ENCODE measurements around the gene CDKL1. TPM values are rescaled to one million over a fixed set of nuclear protein-coding genes. Genes with fewer than 3 reads are reported as not detected.

Gene CDKL1
- total and polyA plus RNA-seq, 3 donors from 2014 or later, result 2.0 to 4.4 (median 3.3) TPM

DNA sequence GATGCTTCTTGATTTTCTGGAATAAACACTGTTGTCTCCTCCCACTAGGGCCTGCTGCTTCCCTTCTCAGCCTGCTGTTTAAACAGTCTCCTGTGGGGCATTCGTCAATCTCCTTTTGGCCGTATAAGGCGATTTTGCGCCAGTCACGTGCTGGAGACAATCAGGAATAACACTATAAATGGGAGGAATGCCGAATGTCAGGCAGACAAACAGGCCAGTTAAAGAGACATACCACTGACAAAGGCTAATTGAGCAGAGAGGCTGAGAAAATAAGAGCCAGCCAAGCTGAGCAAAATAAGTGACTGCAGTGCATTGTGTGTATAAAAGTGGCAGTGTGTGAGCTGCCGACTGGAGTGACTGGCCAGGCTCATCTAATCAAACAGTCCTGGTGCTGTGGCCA lies 61.3 kb downstream of the CDKL1 start:
- H3K27ac ChIP-seq, result peak overlapping the region; percentile 69 to 78
- no peaks in the 10 kb centered on the region for H3K9me3 ChIP-seq
- H3K27me3 ChIP-seq, result no peaks in the 10 kb centered on the region
- no peak overlapping the region for H3K4me3 ChIP-seq
- TF ChIP-seq, protein P1, sequence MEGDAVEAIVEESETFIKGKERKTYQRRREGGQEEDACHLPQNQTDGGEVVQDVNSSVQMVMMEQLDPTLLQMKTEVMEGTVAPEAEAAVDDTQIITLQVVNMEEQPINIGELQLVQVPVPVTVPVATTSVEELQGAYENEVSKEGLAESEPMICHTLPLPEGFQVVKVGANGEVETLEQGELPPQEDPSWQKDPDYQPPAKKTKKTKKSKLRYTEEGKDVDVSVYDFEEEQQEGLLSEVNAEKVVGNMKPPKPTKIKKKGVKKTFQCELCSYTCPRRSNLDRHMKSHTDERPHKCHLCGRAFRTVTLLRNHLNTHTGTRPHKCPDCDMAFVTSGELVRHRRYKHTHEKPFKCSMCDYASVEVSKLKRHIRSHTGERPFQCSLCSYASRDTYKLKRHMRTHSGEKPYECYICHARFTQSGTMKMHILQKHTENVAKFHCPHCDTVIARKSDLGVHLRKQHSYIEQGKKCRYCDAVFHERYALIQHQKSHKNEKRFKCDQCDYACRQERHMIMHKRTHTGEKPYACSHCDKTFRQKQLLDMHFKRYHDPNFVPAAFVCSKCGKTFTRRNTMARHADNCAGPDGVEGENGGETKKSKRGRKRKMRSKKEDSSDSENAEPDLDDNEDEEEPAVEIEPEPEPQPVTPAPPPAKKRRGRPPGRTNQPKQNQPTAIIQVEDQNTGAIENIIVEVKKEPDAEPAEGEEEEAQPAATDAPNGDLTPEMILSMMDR (IDR thresholded peaks at IDR 0.05), result peak in 1 of 3 experiments; percentile 20
- TF ChIP-seq POLR2A (IDR thresholded peaks at IDR 0.05), result no peak
- H3K36me3 ChIP-seq (ENCODE audit: low read depth, missing control alignments), result no peaks in the 10 kb centered on the region
- peaks cover 16% of the 10 kb centered on the region for H3K4me1 ChIP-seq
- whole genome bisulfite sequencing, 2 donors, result 22 to 31% methylated on average over 7 of the region's 7 CpGs
- intact Hi-C loops (cut with DNase I; ENCODE audit: low total_unique reads), result no loop called here
- peak; percentile 82 for DNase-seq

DNA sequence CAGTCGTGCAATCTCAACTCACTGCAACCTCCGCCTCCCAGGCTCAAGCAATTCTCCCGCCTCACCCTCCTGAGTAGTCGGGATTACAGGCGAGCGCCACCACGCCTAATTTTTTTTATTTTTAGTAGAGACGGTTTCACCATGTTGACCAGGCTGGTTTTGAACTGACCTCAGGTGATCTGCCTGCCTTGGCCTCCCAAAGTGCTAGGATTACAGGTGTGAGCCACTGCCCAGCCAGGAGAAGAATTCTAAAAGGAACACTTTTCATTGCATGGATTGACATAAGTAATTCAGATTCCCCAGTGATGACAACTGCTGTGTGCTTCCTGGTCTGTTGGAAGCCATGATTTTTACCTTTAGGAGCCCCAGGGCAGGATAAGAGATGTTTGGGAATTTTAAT lies 62.5 kb downstream of the CDKL1 start:
- Histone ChIP-seq H3K4me1 (peaks cover 16% of the 10 kb centered on the region), H3K27me3 (no peaks in the 10 kb centered on the region), H3K27ac (no peak overlapping the region), H3K9me3 (no peaks in the 10 kb centered on the region), H3K36me3 (ENCODE audit: low read depth, missing control alignments) (no peaks in the 10 kb centered on the region), H3K4me3 (no peak overlapping the region)
- intact Hi-C loops (cut with DNase I; ENCODE audit: low total_unique reads), result no loop called here
- no peak for TF ChIP-seq POLR2A (IDR thresholded peaks at IDR 0.05)
- TF ChIP-seq, protein P1 (IDR thresholded peaks at IDR 0.05), result no peak
- no peak for DNase-seq
- WGBS, 2 donors, result 95 to 97% methylated on average over 8 of the region's 8 CpGs

DNA sequence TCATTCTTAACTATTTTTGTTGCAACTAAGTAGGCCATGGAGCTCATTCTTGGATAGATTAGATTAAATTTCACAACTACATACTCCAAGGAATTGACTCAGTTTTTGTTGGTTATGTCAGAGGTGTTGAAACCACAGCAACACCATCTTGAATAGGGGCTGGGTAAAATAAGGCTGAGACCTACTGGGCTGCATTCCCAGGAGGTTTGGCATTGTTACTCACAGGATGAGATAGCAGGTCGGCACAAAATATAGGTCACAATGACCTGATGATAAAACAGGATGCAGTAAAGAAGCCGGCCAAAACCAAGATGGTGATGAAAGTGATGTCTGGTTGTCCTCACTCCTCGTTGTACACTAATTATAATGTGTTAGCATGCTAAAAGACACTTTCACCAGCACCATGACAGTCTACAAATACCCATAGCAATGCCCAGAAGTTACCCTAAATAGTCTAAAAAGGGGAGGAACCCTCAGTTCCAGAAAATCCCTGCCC lies 63.6 kb downstream of the CDKL1 start:
- 43 to 47% methylated on average over 3 of the region's 3 CpGs for WGBS, 2 donors
- Histone ChIP-seq H3K4me3 (no peak overlapping the region), H3K27ac (no peak overlapping the region), H3K27me3 (no peaks in the 10 kb centered on the region), H3K4me1 (peaks cover 16% of the 10 kb centered on the region), H3K9me3 (no peaks in the 10 kb centered on the region), H3K36me3 (ENCODE audit: low read depth, missing control alignments) (no peaks in the 10 kb centered on the region)
- DNase-seq, result no peak
- TF ChIP-seq, protein P1 (IDR thresholded peaks at IDR 0.05), result no peak
- no peak for TF ChIP-seq POLR2A (IDR thresholded peaks at IDR 0.05)
- intact Hi-C loops (cut with DNase I; ENCODE audit: low total_unique reads), result no loop called here

DNA sequence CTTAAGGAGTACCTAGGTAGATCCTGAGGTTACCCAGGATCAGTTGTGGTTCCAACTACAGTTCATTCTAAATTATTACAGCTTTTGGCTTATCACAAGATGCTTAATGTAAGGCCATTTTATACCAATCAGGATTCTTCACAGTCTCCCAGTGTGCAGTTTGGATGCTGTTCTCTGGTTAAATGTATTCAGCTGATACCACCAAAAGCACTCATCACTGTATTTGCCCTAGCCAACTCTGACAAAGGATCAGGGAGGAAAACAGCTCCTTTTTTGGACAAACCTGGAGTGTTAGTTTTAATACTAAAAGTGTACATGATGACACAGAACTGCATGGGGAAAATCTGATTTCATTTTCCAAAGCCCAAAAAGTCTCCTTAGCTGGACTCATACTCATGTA lies 65.1 kb downstream of the CDKL1 start:
- Histone ChIP-seq H3K36me3 (ENCODE audit: low read depth, missing control alignments) (no peaks in the 10 kb centered on the region), H3K9me3 (no peaks in the 10 kb centered on the region), H3K27me3 (no peaks in the 10 kb centered on the region), H3K4me3 (no peak overlapping the region), H3K4me1 (peaks cover 16% of the 10 kb centered on the region), H3K27ac (no peak overlapping the region)
- no peak for DNase-seq
- TF ChIP-seq, protein P1 (IDR thresholded peaks at IDR 0.05), result no peak
- no peak for TF ChIP-seq POLR2A (IDR thresholded peaks at IDR 0.05)
- intact Hi-C loops (cut with DNase I; ENCODE audit: low total_unique reads), result no loop called here

DNA sequence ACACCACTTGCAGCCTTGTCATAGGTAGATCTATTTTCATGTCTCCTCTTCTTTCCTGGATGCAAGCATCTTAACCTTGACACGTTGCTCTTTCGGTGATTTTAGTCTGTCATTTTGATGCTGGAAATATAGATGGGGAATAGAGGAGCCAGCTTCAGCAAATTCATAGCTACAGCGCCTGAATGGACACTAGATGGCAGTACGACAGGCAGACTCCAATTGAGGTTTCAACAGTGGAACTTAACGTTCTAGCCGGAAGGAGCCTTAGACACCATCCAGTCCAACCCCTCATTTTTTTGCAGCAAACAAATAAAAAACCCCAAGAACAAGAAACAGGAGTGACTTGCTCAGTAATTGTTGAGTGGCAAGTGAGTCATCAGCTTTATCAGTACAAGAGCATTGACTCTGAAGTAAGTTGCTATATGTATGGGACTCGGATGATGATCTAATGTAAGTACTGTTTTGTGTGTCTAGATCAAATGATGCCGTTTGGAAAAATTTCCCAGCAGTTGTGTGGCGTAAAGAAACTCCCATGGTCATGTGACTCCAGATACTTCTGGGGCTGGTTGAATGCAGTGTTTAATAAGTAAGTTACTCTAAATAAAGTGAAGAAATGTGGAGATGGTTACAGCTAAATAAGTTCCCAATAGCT lies 75.5 kb downstream of the CDKL1 start:
- no peaks in the 10 kb centered on the region for H3K36me3 ChIP-seq (ENCODE audit: low read depth, missing control alignments)
- H3K27me3 ChIP-seq, result no peaks in the 10 kb centered on the region
- intact Hi-C loops (cut with DNase I; ENCODE audit: low total_unique reads), result no loop called here
- H3K4me3 ChIP-seq, result no peak overlapping the region
- 18 to 32% methylated on average over 9 of the region's 9 CpGs for WGBS, 2 donors
- no peaks in the 10 kb centered on the region for H3K9me3 ChIP-seq
- peak overlapping the region; percentile 68 to 79 for H3K27ac ChIP-seq
- TF ChIP-seq, protein P1 (IDR thresholded peaks at IDR 0.05), result peak; percentile 72 to 80 (median 75)
- TF ChIP-seq POLR2A (IDR thresholded peaks at IDR 0.05), result no peak
- peak; percentile 84 for DNase-seq
- no peaks in the 10 kb centered on the region for H3K4me1 ChIP-seq

All from testis (tissue), 3 donors.